BE2C (cell line): Measurements from ENCODE around the gene FRYL.

Experiments
- DNase-seq: peaks from one replicate; pipeline ENCODE4 v3.0.0-alpha.2; 2020
- H3K27me3 ChIP-seq: fragments of 250-450 bp; sonication (Bioruptor Pico); 2 replicates; pipeline ENCODE4 v1.5.1; 2020; ENCODE audit warnings: mild to moderate bottlenecking
- H3K36me3 ChIP-seq: fragments of 250-450 bp; sonication (Bioruptor Pico); 2 replicates; pipeline ENCODE4 v1.5.1; 2020; ENCODE audit warnings: mild to moderate bottlenecking
- H3K4me1 ChIP-seq: fragments of 250-450 bp; sonication (Bioruptor Pico); 2 replicates; pipeline ENCODE4 v1.5.1; 2020
- H3K4me3 ChIP-seq: 2 replicates; pipeline ENCODE4 v1.5.1; 2011; ENCODE audit warnings: low read depth, low read length
- H3K9me3 ChIP-seq: fragments of 250-450 bp; sonication (Bioruptor Pico); 2 replicates; pipeline ENCODE4 v1.5.1; 2020
- CTCF ChIP-seq: IDR thresholded peaks from 2 replicates; pipeline ENCODE4 v1.5.1; 2012; ENCODE audit warnings: mild to moderate bottlenecking, low read depth, low read length

FRYL gene

DNA sequence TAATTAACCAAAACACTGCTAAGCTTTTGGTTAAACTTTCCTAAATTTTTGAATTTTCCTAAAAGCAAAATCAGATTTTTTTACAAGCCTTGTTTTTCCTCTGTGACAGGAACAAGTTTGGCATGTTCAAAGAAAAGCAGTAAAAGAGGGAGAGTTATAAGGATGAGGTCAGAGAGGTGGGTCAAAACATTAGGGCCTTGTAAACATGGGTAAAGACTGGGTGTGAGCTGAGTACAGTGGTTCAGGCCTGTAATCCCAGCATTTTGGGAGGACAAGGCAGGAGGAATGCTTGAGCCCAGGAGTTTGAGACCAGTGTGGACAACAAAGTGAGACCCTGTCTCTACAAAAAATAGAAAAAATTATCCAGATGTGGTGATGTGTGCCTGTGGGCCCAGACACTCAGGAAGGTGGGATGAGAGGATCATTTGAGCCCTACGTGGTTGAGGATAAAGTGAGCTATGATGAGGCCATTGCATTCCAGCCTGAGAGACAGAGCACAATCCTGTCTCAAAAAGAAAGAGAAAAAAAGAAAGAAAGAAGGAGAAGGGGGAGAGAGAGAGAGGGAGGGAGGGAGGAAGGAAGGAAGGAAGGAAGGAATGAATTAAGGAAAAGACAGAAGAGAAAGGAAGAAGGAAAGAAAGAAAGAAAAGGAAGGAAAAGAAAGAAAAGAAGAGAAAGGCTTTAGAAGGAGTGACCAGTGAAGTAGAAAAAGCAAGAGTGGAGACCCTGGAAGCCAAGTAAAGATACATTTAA is 17.0 kb upstream of the FRYL start:
- H3K9me3 ChIP-seq = no peaks in the 10 kb centered on the region
- no peak for TF ChIP-seq CTCF
- no peaks in the 10 kb centered on the region for H3K4me1 ChIP-seq
- no peaks in the 10 kb centered on the region for H3K27me3 ChIP-seq
- DNase-seq = no peak
- H3K4me3 ChIP-seq = no peak overlapping the region
- H3K36me3 ChIP-seq = no peaks in the 10 kb centered on the region

DNA sequence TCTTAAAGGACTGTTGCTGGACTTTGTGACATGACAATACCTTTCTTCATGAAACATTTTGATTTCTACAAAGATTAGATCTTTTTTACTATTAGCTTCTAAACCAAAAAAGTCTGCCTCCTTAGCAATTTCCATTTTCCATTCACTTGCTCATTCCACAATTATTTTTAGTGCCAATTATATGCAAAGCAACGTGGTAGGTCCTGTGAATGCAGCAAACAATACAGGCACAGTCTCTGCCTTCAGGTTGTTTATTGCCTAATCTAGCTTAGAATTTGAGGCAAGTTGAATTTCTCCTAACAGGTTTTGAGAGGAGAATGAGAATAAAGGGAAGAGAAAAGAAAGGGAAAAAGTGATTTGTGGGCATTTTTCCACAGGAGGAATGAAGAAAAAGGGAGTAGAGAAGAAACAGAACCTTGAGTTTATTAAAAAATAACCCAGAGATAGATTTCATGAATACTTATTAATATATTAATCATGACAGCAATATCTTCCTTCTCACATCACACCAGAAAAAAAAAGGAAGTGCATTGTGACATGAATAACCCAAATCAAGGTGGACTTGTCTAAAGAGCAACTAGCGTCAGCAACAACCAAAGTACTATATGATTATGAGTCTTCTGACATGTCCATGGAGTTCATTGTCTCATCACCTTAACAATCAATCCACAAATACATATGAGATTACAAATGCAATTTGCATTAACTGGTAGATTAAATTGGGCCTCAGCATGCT is 16.3 kb upstream of the FRYL start:
- no peak for TF ChIP-seq CTCF
- no peak for DNase-seq
- H3K4me3 ChIP-seq = no peak overlapping the region

DNA sequence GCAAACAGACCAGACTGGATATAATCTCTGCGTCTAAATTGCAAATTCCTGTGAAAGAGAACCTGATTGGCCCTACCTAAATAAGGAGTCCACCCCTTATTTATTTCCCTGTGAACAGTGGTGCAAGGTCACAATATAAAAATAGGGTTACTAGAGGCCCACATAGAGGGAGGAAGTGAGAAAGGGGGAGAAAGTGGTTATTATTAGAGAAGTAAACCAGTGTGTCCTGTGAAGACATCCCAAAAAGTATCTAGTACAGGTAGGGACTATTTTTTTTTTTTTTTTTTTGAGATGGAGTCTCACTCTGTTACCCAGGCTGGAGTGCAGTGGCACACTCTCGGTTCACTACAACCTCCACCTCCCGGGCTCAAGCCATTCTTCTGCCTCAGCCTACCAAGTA is 15.0 kb upstream of the FRYL start:
- no peak for DNase-seq
- no peak for TF ChIP-seq CTCF
- H3K4me3 ChIP-seq = no peak overlapping the region
- H3K36me3 ChIP-seq = no peaks in the 10 kb centered on the region
- no peaks in the 10 kb centered on the region for H3K27me3 ChIP-seq
- H3K9me3 ChIP-seq = no peaks in the 10 kb centered on the region
- H3K4me1 ChIP-seq = no peaks in the 10 kb centered on the region

More for the DNA sequence above, 16.3 kb upstream of the FRYL start:
- no peaks in the 10 kb centered on the region for H3K27me3 ChIP-seq
- no peaks in the 10 kb centered on the region for H3K4me1 ChIP-seq
- H3K9me3 ChIP-seq = no peaks in the 10 kb centered on the region
- no peaks in the 10 kb centered on the region for H3K36me3 ChIP-seq

- DNase-seq = no peak
- no peaks in the 10 kb centered on the region for H3K27me3 ChIP-seq
- H3K9me3 ChIP-seq = no peaks in the 10 kb centered on the region
- no peak overlapping the region for H3K4me3 ChIP-seq
- TF ChIP-seq CTCF = no peak
- no peaks in the 10 kb centered on the region for H3K36me3 ChIP-seq
- no peaks in the 10 kb centered on the region for H3K4me1 ChIP-seq
These were observed 12.4 kb upstream of the FRYL start for GRCh38 chr4:48792348-48793006.

DNA sequence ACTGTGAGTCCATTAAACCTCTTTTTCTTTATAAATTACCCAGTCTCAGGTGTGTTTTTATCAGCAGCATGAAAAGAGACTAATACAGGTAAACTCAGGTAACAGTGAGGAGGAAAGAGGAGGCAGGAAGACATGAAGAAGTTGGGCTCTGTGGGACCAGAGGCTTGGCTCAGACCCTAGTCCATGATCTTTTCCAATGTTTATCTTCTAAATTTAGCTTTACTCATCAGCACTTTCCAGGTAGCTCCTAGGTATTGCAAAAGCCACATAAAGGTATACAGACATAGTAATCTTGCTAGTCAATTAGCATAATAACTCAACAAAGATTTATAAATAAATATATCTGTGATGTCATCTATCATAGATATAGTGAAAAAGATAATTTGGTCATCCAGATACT is 11.2 kb upstream of the FRYL start:
- Histone ChIP-seq H3K4me1 (no peaks in the 10 kb centered on the region), H3K4me3 (no peak overlapping the region), H3K9me3 (no peaks in the 10 kb centered on the region), H3K27me3 (no peaks in the 10 kb centered on the region), H3K36me3 (no peaks in the 10 kb centered on the region)
- TF ChIP-seq CTCF = no peak
- DNase-seq = no peak
